Measurements from ENCODE around the gene NME3. TPM values are rescaled to one million over a fixed set of nuclear protein-coding genes. Genes with fewer than 3 reads are reported as not detected.

NME3 gene
- total and polyA plus RNA-seq, 8 donors = 27.4 to 297 (median 33.1) TPM

DNA sequence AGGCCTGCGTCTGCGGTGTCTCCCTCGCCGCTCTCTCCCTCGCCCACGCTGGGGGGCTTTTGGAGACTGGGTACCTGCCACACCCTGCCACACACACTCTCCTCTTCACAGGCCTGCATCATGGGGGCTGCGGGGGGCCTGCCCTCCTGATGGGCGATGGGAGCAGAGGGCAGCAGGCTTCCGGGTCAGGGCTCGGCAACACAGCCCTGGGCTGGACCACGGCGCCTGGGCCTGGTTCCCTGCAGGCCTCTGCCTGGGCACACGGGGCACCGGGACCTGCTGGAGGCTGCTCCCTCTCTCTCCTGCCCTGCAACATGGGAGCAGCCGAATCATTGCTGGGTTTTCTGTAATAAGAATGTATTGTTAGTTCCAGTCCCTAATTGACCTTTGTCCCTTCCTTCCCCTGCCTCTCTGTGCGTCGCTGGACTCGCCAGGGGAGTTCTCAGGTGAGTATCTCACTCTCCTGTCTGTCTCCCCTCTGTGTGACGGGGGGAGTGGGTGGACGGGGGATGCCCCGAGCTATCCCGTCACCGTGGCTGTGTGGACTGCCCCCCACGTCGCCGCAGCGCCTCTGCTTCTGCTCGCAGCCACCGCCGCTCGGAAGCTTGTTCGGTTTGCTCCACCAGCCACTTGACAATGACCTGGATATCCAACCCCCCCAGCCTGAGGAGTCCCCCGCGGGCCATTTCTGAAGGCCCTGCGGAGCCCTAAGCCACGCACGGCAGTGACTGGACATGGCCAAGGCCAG, 13.5 kb downstream of the NME3 start:
- 88 to 90% methylated on average over 34 to 37 of the region's 37 CpGs for WGBS, 2 donors
- H3K4me3 ChIP-seq = no peak overlapping the region
- FAIRE-seq = no peak
- no peaks in the 10 kb centered on the region for H3K4me1 ChIP-seq
- no peak for TF ChIP-seq CTCF (IDR thresholded peaks at IDR 0.05)
- H3K36me3 ChIP-seq = peaks cover 0 to 25% (median 14%) of the 10 kb centered on the region in 3 donors
- peak in 2 of 6 donors; percentile 12 to 58 for DNase-seq
- no peaks in the 10 kb centered on the region for H3K27me3 ChIP-seq
- peak in 1 of 4 donors; percentile 3 for ATAC-seq
- no peaks in the 10 kb centered on the region for H3K9me3 ChIP-seq
- no peak overlapping the region for H3K27ac ChIP-seq
- intact Hi-C loops (cut with DNase I) = no loop called here

GRCh38 chr16:1754204-1754603, 17.1 kb downstream of the NME3 start:
- FAIRE-seq = no peak
- Histone ChIP-seq H3K36me3 (peaks cover 0 to 19% (median 8%) of the 10 kb centered on the region in 3 donors), H3K4me1 (no peaks in the 10 kb centered on the region), H3K4me3 (no peak overlapping the region), H3K27ac (no peak overlapping the region), H3K9me3 (no peaks in the 10 kb centered on the region), H3K27me3 (no peaks in the 10 kb centered on the region)
- intact Hi-C loops (cut with DNase I) = no loop called here
- no peak for TF ChIP-seq CTCF (IDR thresholded peaks at IDR 0.05)
- no peak for ATAC-seq
- WGBS, 2 donors = 95 to 96% methylated on average over 12 of the region's 12 CpGs
- no peak for DNase-seq

DNA sequence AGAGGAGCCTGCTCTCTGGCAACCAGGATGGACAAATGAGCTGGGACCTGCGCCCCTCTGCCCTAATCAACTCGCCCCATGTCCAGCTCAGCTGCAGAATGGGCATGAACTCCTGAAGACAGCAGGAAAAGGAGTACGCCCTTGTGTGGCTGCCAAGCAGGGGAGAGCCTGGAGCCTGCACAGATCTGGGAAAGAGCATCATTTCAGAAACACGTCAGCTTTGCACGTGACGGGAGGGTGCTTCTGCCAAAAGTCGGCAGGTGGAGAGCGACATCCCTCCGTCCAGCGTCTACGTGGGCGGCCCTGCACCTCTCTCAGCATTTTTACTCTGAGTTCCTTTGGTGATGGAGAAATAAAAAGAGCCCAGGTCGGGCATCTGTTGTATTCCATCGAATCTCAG, 18.5 kb downstream of the NME3 start:
- H3K36me3 ChIP-seq = peaks cover 0 to 33% (median 20%) of the 10 kb centered on the region in 3 donors
- H3K27ac ChIP-seq = no peak overlapping the region
- 93 to 94% methylated on average over 14 of the region's 14 CpGs for WGBS, 2 donors
- no peak for FAIRE-seq
- DNase-seq = peak in 1 of 6 donors; percentile 39
- no peaks in the 10 kb centered on the region for H3K27me3 ChIP-seq
- no peak for ATAC-seq
- no peak overlapping the region for H3K4me3 ChIP-seq
- no peak for TF ChIP-seq CTCF (IDR thresholded peaks at IDR 0.05)
- no peaks in the 10 kb centered on the region for H3K9me3 ChIP-seq
- intact Hi-C loops (cut with DNase I) = no loop called here
- H3K4me1 ChIP-seq = no peaks in the 10 kb centered on the region

DNA sequence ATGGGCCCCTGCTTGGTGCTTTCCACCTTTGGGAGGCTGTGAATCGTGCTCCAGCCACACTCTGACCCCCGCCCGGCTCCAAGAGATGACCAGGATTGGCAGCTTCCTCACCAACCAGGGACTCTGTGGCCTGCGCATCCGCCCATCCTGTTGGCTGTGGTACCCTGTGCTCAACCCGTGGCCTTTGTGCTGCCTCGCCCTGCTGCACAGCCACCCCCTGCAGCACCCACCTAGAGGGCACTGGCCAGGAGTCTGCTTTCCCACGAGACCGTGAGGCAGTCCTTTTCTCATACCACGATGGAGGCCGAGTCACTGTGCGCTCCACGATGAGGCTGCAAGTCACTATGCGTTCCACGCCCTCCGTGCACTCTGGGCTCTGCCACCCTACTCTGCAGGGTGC, 19.4 kb downstream of the NME3 start:
- ATAC-seq (no peak), DNase-seq (peak in 1 of 6 donors; percentile 11), FAIRE-seq (no peak)
- H3K36me3 ChIP-seq = peaks cover 0 to 40% (median 20%) of the 10 kb centered on the region in 3 donors
- no peaks in the 10 kb centered on the region for H3K27me3 ChIP-seq
- no peaks in the 10 kb centered on the region for H3K4me1 ChIP-seq
- 95 to 96% methylated on average over 16 of the region's 16 CpGs for WGBS, 2 donors
- no peak overlapping the region for H3K27ac ChIP-seq
- H3K9me3 ChIP-seq = no peaks in the 10 kb centered on the region
- H3K4me3 ChIP-seq = no peak overlapping the region
- no peak for TF ChIP-seq CTCF (IDR thresholded peaks at IDR 0.05)
- intact Hi-C loops (cut with DNase I) = no loop called here
